ENCODE results near the gene CITED1. TPM values are rescaled to one million over a fixed set of nuclear protein-coding genes. Genes with fewer than 3 reads are reported as not detected.

CITED1 gene
- polyA plus RNA-seq, 1 donor from 2014 or later: not detected

DNA sequence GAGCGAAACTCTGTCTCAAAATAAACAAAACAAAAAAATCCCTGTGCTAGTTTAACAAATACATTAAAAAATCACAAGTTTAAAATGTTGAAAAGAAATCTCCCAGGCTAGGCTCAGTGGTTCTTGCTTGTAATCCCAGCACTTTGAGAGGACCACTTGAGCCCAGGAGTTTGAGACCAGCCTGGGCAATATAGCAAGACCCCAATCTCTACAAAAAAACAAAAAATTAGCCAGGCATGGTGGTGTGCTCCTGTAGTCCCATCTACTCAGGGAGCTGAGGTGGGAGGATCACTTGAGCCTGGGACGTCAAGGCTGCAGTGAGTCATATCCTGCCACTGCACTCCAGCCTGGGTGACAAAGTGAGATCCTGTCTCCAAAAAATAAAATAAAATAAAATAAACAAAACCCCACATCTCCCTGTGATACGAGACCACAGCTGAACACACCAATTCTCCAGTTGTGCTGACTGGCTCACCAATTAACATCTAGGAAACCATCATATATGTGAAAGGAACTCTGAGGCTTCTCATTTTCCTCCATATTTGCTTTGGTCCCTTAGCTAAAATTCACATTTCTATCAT, 36.0 kb downstream of the CITED1 start:
- no peak overlapping the region for H3K4me3 Mint-ChIP-seq
- no peaks in the 10 kb centered on the region for H3K9me3 Mint-ChIP-seq
- H3K27ac Mint-ChIP-seq: no peak overlapping the region
- peaks cover 14 to 23% (median 18%) of the 10 kb centered on the region in 3 donors for H3K4me1 Mint-ChIP-seq
- no peaks in the 10 kb centered on the region for H3K27me3 Mint-ChIP-seq
- peaks cover 2% of the 10 kb centered on the region for H3K36me3 Mint-ChIP-seq

DNA sequence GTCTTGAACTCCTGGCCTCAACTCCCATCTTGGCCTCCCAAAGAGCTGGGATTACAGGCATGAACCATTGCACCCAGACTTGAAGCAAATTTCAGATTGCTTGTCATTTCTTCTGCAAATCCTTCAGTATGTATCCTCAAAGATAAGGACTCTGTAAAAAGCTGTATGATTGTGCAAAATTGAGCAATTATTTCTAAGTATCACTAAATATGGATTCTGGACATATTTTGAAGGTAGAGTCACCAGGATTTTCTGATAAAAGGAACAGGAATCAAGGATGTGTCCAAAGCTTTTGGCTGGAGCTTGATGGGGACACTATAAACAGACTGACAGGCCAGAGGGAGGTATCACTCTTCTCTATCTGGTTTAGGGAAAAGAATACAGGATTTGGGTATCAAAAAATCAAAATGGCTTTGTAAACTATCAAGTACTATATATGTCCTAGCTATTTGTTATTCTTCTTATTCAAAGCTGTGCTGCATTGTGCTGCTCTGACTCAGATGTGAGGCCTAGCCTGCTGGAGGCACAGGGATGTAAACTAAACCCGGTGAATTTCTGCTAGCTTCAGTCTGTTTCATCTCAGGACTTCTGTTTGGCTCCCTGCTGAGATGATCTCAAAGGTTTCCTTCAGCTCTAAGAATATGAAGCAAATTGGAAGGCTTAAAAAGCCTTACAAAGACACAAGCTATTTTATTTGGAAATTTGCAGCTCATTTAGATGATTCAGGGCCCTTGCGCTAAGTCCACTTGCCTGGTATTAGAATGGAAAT, 36.9 kb downstream of the CITED1 start:
- Mint-ChIP-seq H3K27me3 (no peaks in the 10 kb centered on the region), H3K9me3 (no peaks in the 10 kb centered on the region), H3K36me3 (peaks cover 2% of the 10 kb centered on the region), H3K27ac (no peak overlapping the region), H3K4me1 (peaks cover 6 to 13% (median 10%) of the 10 kb centered on the region in 3 donors), H3K4me3 (no peak overlapping the region)

DNA sequence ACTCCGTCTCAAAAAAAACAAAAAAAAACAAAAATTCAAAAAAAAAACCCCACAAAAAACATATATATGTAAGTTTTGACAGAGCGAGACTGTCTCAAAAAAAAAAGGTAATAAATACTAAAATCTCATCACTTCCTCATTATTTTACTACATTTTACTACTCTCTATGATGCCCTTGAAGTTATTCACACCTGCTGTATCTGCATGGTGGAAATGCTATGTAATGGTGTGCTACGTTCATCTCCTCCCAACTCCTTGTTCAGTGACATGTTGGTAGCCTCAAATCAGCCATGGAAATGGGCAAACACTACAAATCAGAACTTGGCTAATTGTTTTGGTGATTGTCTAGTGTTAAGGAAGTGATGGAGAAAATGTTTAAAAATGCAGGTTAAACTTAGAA, 40.5 kb downstream of the CITED1 start:
- Mint-ChIP-seq H3K4me1 (peaks cover 0 to 5% (median 3%) of the 10 kb centered on the region in 3 donors), H3K27ac (no peak overlapping the region), H3K36me3 (peaks cover 4% of the 10 kb centered on the region), H3K4me3 (no peak overlapping the region), H3K9me3 (no peaks in the 10 kb centered on the region), H3K27me3 (no peaks in the 10 kb centered on the region)

DNA sequence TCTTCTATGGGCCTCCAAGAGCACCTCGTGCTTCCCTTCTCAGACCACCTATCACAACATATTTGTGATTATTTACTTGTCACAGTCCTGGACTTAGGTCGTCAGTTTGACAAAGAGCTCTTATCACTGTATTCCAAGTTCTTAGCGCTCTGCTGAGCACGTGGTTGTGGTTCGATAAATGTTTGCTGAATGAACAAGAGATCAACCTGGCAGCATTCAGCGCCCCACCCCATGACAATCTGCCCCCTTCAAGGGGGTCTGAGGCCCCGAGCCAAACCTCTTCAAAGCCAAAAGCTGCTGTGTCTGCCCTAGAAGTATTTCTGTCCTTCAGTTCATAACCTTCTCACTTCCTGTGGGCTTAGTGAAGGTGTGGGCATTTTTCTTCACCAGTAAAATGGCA, 43.6 kb downstream of the CITED1 start:
- no peak overlapping the region for H3K27ac Mint-ChIP-seq
- no peaks in the 10 kb centered on the region for H3K9me3 Mint-ChIP-seq
- H3K4me1 Mint-ChIP-seq: peaks cover 0 to 3% (median 0%) of the 10 kb centered on the region in 3 donors
- H3K36me3 Mint-ChIP-seq: peaks cover 4% of the 10 kb centered on the region
- H3K4me3 Mint-ChIP-seq: peak overlapping the region in 1 of 4 donors; percentile 61
- no peaks in the 10 kb centered on the region for H3K27me3 Mint-ChIP-seq

DNA sequence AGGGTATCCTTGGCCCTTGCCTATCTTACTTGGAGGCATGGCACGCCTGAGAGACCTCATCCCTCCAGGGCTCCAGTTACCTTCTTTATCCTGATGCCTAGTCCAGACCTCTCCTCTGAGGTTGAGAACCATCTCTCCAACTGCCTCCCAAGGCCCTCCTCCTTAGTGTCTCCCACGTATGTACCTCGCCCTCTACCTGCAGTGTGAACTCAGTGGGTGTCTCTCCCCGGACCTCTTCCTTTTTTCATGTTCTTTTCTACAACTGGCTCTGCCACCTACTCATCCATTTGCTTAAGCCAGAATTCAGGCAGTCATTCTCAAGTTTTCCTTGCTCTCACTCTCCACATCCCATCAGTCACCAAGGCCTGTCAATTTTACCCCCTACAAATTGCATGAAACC, 45.3 kb downstream of the CITED1 start:
- no peaks in the 10 kb centered on the region for H3K9me3 Mint-ChIP-seq
- no peaks in the 10 kb centered on the region for H3K27me3 Mint-ChIP-seq
- no peak overlapping the region for H3K27ac Mint-ChIP-seq
- H3K36me3 Mint-ChIP-seq: peaks cover 2% of the 10 kb centered on the region
- H3K4me3 Mint-ChIP-seq: no peak overlapping the region
- peaks cover 0 to 4% (median 0%) of the 10 kb centered on the region in 3 donors for H3K4me1 Mint-ChIP-seq

DNA sequence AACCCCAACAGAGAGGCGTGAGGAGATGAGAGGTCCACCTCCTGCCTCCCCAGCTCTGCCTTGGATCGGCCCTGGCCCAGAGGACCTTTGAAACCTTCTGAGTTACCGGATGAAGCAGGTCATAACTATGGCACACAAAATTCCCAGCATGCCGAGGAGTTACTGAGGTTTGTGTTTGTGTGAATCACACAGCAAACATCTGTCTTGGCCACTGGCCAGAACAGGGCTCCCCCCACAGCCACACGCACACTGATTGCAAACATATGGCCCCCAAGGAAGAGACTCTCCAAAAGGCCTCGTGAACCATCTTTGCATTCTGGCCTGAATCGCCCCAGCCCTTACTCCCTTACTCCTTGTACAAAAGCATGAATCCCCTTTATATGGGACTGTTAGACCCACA, 47.5 kb downstream of the CITED1 start:
- Mint-ChIP-seq H3K36me3 (peaks cover 2% of the 10 kb centered on the region), H3K27ac (no peak overlapping the region), H3K4me1 (peaks cover 0 to 2% (median 0%) of the 10 kb centered on the region in 3 donors), H3K9me3 (no peaks in the 10 kb centered on the region), H3K27me3 (peaks cover 7% of the 10 kb centered on the region), H3K4me3 (no peak overlapping the region)

DNA sequence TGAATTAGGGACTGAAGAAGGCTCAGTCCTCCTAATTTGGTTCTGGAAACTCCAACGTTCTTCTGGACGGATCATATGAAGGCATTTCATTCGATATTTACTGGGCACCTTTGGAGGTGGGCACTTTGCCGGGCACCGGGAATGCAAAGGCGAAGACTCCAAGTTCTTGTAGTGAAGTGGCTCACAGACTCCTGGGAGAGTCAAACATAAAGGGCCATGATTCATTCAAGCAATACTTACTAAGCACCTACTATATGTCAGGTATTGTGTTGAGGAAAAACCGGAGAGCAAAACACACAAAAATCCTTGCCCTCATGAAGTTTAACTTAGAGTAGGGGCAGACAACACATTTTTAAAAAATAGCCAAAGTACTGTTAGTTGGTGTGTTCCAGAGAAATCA, 49.9 kb downstream of the CITED1 start:
- no peaks in the 10 kb centered on the region for H3K9me3 Mint-ChIP-seq
- peaks cover 0 to 3% (median 0%) of the 10 kb centered on the region in 3 donors for H3K4me1 Mint-ChIP-seq
- no peak overlapping the region for H3K27ac Mint-ChIP-seq
- H3K27me3 Mint-ChIP-seq: peaks cover 12% of the 10 kb centered on the region
- H3K4me3 Mint-ChIP-seq: no peak overlapping the region
- peaks cover 7% of the 10 kb centered on the region for H3K36me3 Mint-ChIP-seq

DNA sequence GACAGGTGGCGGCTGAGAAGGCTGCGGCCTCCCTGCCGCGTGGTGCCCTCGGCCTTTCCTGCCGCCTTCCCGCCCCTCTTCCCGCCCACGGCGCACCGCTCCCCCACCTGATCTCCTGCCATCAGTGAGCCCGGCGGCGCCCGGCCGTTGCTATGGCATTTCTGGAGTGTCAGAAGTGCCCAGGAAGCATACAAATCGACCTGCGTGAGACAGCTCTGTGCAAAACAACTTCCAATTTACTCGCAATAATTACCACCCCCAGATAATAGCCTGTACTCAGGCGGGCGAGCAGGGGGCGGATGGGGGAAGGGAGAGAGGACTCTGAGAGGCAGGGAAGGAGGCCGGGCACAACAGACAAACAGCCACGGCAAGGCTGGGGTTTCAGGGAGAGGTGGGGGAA, 50.3 kb downstream of the CITED1 start:
- Mint-ChIP-seq H3K27ac (no peak overlapping the region), H3K36me3 (peaks cover 6% of the 10 kb centered on the region), H3K9me3 (no peaks in the 10 kb centered on the region), H3K4me3 (no peak overlapping the region), H3K27me3 (peaks cover 12% of the 10 kb centered on the region), H3K4me1 (peaks cover 0 to 3% (median 0%) of the 10 kb centered on the region in 3 donors)

DNA sequence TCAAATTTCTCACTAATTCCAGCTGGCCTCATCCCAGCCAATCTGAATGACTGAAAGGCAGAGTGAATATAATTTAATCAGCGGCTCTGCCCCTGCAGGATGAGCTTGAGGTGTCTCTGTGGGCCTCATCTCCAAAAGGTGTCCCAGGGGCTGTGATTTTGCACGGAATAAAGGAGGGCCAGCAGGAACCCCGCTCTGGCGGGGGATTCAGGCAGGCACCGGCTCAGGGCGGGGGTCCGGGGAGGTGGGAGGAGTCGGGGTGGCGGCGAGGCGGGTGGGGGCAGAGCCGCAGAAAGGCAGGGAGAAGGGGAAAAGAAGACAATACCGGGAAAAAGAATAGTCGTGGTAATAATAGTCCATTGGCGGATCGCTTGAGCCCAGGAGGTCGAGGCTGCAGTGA, 50.9 kb downstream of the CITED1 start:
- H3K4me1 Mint-ChIP-seq: peaks cover 0 to 3% (median 0%) of the 10 kb centered on the region in 3 donors
- no peaks in the 10 kb centered on the region for H3K9me3 Mint-ChIP-seq
- H3K27me3 Mint-ChIP-seq: peaks cover 12% of the 10 kb centered on the region
- H3K36me3 Mint-ChIP-seq: peaks cover 6% of the 10 kb centered on the region
- H3K27ac Mint-ChIP-seq: no peak overlapping the region
- no peak overlapping the region for H3K4me3 Mint-ChIP-seq

DNA sequence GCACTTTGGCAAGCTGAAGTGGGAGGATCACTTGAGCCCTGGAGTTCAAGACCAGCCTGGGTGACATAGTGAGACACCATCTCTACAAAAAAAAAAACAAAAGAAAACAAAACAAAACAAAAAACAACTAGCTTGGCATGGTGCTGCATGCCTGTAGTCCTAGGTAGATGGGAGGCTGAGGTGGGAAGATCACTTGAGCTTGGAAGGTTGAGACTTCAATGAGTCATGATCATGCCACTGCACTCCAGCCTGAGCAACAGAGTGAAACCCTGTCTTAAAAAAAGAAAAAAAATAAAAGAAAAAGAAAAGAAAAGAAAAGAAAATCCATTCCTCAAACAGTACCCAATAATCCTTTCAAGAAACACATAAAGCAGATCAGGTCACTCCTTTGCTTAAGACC, 52.0 kb downstream of the CITED1 start:
- Mint-ChIP-seq H3K9me3 (no peaks in the 10 kb centered on the region), H3K27me3 (peaks cover 12% of the 10 kb centered on the region), H3K4me1 (peaks cover 0 to 3% (median 0%) of the 10 kb centered on the region in 3 donors), H3K36me3 (peaks cover 6% of the 10 kb centered on the region), H3K27ac (no peak overlapping the region), H3K4me3 (no peak overlapping the region)

Other genes with a start within 250 kb of the CITED1 start
- not detected for gene RTL5, start 174.0 kb downstream of the CITED1 start, polyA plus RNA-seq
- gene PIN4, start 124.2 kb downstream of the CITED1 start, polyA plus RNA-seq: 28.6 TPM
- gene ERCC6L, start 66.9 kb downstream of the CITED1 start, polyA plus RNA-seq: 0.15 TPM
- 883 TPM for gene RPS4X, start 28.7 kb downstream of the CITED1 start, polyA plus RNA-seq

All from IgD-negative memory B cell (primary cell).